HG02678 (cell line): ENCODE results near the gene CANX.

Experiments
- ATAC-seq: cut with Tn5 transposase; IDR thresholded peaks from one replicate; pipeline ENCODE4 v1.9.1; 2021; ENCODE audit warnings: mild to moderate bottlenecking, moderate library complexity; ENCODE audit not compliant: unreplicated experiment

Gene CANX

DNA sequence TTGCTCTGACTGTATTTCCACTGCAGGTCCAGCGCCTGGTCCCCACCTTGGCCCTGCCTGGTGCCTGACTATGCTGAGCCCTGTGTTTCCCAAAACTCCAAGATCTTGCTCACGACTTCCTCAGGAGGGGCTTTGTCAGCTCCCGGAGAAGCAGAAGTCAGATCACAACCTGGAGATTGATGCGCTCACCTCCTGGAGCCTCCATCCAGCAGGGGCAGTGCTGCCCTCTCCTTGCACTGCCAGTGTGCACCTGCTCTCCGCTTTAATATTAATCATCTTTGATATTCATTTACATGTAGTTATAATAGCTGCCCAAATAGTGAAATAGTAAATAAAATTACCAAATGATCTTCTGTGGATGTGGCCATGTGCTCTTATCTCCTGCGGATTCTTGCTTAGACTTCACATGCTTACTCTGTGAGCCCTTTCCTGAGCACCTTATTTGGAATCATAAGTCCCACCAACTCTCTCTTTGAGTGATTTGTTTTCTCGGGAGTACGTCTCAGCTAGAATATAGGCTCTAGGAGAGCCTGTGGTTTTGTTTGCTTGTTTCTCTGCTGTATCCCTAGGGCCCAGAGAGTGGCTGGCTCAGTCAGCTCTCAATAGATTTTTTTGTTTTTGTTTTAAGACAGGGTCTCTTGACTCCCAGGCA is 51.2 kb downstream of the CANX start:
- no peak for ATAC-seq

DNA sequence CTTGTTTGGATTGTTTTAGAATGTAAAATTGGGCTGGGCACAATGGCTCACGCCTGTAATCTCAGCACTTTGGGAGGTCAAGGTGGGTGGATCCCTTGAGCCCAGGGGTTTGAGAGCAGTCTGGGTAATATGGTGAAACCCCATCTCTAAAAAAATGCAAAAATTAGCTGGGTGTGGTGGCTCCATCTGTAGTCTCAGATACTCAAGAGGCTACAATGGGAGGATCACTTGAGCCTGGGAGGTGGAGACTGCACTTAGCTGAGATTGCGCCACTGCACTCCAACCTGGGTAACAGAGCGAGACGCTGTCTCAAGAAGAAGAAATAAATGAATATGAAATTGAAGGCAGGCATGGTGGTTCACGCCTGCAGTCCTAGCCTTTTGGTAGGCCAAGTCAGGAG is 55.2 kb downstream of the CANX start:
- ATAC-seq: no peak

DNA sequence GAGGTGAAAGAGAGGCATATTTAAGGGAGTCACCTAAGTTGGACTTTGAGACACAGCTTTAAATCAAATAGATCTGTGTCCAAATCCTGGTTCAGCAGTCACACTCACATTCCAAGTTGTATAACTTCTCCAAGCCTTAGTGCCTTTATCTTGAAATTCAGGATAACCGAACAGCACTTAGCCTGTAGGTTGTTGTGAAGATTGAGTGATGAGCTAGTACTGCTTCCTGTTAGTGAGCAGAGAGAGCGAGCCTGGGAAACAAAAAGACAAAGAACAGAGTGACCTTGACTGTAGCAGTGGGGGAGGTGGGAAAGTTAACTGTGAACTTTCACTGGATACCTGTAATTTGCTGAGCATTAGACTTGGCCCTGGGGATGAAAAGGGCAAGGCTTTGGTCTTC is 56.3 kb downstream of the CANX start:
- ATAC-seq: no peak

DNA sequence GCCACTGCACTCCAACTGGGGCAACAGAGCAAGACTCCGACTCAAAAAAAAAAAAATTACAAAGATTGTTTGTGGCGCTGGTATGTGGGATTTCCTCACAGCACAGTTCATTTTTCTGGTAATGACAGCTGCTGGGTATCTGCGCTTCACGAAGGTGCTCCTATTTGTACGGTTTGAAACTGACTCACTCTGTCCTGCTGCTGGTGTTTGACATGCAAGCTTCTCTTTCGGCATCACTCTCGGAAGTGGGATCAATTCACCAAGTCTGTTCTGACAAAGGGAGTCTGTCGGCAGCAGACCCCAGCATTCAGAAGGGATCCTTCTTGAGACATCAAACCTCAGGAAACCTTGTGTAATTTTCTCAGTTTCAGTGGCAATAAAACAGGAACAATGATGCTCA is 60.2 kb downstream of the CANX start:
- no peak for ATAC-seq

DNA sequence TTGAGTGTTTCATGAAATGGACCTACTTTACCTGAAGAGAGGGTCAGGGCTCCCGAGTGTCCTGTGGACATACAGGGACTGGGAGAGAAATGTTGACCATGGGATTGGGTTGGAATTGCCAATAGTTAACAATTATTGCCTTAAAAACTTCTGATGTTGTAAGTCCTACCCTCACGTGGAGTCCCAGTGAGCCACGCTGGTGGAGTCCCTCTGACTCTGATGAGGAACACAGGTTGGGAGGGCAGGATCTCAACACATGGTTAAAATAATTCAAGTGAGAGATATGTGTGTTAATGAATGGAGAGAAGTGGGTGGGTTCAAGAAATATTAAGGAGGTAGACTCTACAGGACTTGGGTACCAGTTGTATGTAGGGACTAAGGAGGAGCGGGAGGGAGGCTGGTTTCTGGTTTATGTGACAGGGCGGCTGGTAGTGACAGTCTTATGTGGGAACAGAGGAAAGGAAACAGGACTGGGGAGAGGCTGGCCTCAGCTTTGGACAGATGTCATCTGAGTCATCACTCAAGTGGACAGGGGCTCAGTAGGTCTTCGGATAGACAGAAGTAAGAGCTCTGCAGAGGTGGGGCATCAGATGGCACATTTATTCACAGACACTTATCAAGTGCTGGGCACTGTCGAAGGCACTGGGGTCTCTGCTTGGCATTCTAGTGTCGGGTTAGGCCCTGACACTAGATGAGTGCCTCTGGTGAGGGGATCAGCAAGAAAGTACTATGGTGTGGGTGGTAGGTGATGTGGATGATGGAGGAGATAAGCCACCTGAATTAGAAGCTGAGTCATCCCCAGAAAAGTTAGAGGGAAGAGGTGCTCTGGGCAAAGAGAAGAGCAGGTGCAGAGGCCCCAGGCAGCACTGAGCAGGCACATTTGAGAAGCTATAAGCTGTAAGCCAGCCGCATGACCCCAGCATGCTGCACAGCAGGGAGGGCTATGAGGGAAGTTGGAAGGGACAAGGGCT is 61.1 kb downstream of the CANX start:
- ATAC-seq: no peak

DNA sequence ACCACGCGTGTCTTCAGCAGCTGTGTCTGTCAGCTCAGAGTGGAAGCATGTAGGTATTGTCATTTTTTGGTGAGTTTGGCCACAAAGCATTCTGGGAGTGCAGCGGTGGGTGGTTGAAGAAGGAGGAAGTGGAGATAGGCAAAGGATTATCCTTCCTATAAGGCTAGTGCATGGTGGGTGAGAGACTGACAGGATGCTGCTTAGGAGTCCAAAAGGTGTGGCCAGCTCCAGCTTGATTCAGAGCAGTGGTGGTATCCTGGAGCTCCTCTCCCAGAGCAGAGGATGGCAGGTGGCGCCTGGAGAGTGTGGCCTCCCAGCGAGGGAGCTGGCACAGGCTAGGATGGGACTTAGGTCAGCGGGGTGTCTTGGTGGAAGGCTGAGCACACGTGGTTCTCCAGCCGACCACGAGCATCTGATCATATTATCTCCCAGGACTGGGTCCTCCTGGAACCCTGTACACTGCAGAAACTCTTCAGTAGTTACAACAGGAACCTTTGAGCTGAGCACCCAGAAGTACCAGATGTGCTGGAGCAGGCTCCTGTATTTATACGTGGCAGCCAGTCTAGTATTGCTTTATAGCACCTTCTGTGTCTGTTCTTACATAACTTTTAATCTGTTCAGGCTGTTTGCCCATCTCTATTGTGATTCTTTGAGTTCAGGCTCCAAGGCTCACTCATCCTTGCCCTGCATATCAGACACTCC is 63.5 kb downstream of the CANX start:
- ATAC-seq: no peak

DNA sequence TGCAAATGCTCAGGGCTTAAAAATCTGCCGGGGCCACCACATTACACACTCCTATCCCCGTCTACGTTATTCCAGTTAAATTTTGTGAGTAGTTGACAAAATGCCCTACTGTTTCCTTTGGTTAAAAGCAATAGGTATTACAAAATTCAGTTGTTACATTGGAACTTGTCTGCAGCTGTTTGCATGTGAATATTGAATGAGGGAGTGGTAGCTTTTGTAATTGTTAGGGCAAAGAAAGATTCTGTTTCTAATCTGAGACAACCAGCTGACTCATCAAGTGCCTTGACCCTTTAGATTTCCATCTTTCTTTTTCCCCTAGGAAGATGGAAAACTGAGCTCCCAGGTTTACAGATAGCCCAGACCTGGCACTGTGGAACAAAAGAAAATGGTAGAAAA is 64.0 kb downstream of the CANX start:
- no peak for ATAC-seq

DNA sequence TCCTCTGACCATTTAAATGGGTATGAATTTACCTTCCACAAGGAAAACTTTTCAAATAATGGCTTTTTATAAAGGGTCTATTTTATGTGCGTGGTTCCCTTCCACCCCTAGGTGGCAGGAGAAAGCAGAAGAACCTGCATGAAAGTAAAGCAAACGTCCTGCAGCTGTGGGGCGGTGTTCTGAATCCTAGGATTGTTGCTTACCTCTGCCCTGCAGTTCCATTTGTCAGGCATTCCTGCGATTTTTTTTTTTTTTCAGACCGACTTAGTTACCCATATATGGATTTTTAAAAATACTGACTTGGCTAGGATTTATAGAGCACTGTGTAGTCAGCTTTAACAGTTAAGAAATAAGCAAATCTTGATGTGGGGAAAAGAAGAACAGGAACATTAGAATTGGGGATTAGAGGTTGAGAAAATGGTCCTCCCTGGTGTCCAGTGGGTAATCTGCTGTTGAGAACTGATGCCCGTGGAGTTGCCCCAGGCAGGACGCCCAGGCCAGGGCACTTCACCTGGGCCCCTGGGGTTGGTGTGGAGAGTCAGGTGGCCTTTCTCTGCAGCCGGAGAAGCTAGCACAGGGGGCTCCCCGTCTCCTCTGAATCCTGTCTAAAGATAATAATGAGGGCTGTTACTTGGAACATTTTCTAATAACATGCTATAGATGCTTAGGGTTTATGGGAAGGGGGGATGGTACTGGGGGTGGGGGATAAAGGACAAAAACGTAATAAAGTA is 64.6 kb downstream of the CANX start:
- peak; percentile 53 for ATAC-seq

DNA sequence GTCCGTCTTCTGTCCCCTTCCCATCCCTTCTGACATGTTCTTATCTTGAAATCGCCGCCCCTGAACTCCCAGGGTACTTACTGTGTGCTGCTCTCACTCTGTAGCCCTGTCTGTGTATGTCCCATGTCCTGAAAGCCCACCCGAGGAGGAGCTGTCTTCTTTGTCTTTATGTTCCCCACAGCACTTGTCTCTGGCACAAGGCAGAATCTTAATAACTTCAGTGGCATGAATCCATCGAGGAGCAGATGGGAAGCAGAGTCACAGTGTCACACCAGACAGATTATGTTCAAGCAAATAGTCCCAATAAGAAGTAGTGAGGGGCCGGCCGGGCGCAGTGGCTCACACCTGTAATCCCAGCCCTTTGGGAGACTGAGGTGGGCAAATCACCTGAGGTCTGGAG is 65.3 kb downstream of the CANX start:
- ATAC-seq: no peak

DNA sequence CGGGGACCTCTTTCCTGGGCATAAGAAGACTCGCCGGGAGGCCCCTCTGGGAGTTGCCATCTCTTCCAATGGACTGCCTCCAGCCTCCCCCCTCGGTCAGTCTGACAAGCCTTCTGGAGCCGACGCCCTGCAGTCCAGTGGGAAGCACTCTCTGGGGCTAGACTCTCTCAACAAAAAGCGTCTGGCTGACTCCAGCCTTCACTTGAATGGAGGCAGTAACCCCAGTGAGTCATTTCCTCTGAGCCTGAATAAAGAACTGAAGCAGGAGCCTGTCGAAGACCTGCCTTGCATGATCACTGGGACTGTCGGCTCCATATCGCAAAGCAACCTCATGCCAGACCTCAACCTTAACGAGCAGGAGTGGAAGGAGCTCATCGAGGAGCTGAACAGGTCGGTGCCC is 66.6 kb downstream of the CANX start:
- no peak for ATAC-seq

DNA sequence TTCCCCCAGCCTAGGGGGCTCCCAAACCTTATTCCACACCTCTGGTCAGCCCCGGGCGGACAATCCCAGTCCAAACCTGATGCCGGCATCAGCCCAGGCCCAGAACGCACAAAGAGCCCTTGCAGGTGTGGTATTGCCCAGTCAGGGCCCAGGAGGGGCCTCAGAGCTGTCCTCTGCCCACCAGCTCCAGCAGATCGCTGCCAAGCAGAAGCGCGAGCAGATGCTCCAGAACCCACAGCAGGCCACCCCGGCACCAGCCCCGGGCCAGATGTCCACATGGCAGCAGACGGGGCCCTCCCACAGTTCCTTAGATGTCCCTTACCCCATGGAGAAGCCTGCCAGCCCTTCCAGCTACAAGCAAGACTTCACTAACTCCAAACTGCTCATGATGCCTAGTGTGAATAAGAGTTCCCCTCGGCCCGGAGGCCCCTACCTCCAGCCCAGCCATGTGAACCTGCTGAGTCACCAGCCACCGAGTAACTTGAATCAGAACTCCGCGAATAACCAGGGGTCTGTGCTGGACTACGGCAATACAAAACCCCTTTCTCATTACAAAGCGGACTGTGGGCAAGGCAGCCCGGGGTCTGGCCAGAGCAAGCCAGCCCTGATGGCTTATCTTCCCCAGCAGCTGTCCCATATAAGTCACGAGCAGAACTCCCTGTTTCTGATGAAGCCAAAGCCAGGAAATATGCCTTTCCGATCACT is 67.4 kb downstream of the CANX start:
- no peak for ATAC-seq

DNA sequence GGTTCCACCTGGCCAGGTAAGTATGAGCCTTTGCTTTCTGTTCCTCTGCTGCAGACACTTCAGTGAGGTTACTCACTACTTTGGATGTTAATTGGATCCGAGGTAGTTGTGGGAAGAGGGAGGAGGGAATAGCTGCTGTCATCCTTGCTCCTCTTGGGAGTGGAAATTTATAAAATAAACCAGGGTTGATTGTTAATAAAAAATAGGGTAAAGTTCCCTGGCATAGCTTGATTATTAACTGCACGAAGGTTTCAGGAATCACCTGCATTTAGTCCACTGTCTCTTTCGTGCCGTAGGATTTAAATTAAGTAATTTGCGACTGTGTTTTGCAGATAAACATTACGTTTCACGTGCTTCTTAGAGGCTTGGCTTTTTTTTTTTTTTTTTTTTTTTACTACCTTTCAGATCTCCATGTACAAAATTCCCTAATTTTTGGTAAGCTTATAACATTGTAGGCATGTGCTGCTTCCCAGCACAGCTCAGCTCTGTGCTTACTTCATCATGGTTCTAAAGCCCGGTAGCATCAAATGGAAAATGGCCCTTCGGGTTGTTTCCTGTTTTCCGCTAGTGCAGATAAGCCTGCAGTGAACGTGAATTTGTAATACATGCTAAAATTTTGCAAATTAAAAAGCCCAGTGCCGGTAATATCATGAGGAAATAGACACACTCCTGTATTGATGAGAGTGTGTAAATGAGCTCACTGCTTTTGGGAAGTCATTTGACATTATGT is 68.1 kb downstream of the CANX start:
- no peak for ATAC-seq

DNA sequence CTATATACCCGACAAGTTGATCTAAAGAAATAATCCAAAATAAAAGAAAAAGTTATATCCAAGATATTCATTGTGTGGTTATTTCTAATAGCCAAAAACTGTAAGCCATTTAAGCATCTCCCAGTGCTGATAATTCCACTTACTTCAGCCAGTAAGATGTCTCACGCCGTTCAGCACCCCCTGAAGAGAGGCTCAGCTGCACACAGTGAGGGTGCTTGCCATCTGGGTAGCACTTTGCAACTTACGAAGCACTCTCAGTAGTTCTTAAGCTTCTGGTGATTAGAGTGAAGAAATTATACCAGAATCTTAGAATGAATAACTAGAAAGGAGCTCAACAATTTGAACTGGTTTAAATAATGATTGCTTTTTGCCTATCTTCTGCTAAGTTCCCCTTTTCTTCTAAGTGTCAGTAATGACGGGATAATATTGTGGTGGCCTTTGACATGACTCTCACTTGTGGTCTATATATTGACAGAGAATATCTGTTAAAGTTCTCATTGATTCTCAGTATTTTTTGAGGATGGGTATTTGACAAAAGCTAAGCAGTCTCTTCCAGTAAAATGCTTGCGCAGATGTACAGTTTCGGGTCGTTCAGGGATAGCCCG is 68.8 kb downstream of the CANX start:
- ATAC-seq: no peak

DNA sequence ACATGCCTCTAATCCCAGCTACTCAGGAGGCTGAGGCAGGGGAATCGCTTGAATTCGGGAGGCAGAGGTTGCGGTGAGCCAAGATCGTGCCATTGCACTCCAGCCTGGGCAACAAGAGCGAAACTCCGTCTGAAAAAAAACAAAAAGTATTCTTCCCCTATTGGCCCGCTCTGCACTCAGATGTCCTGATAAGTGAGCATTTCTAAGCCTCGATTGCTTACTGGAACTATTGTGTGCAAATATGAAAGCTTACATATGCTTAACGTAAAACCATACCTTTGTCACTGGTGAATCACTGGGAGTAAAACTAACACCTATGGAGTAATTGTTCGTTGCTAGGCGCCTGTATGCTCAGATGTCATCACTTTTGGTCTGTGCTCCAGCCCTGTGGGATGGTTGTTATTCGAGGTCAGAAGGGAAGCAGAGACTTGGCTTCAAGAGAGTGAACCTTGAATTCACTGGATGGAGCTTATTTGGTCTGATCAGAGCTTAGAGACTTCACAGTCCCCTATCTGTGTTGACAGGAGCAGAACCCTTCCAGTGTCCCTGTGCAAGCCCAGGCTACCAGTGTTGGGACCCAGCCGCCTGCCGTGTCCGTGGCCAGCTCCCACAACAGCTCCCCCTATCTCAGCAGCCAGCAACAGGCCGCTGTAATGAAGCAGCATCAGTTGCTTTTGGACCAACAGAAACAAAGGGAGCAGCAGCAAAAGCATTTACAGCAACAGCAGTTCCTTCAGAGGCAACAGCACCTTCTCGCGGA is 69.7 kb downstream of the CANX start:
- no peak for ATAC-seq

DNA sequence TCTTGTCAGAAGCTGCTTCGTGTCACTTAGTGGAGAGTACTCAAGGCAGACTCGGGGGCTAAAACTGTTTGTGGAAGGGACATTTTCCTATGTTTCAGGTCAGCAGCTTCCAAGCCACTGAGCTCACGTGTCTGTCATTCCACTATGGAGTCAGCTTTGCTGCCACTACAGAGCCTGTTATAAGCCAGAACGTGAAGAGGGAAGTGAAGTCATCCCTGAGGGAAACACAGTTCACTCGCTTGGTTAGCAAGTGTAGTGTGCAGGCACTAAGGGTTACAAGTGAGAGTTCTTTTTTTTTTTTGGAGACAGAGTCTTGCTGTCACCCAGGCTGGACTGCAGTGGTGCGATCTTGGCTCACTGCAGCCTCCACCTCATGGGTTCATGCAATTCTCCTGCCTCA is 70.5 kb downstream of the CANX start:
- ATAC-seq: no peak

DNA sequence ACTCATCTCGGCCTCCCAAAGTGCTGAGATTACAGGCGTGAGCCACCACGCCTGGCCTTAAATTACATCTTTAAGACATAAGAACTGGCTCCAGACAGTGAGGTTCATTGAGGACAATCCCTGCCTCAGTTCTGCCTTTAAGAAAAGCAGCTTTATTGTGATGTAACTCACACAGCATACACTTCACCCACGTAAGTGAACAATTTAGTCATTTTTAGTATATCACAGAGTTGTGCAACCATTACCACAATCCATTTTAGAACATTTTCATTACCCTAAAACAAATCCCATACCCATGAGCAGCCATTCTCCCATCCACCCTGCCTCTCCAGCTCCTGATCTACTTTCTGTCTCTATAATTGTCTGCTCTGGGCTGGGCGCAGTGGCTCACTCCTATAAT is 71.0 kb downstream of the CANX start:
- ATAC-seq: no peak

DNA sequence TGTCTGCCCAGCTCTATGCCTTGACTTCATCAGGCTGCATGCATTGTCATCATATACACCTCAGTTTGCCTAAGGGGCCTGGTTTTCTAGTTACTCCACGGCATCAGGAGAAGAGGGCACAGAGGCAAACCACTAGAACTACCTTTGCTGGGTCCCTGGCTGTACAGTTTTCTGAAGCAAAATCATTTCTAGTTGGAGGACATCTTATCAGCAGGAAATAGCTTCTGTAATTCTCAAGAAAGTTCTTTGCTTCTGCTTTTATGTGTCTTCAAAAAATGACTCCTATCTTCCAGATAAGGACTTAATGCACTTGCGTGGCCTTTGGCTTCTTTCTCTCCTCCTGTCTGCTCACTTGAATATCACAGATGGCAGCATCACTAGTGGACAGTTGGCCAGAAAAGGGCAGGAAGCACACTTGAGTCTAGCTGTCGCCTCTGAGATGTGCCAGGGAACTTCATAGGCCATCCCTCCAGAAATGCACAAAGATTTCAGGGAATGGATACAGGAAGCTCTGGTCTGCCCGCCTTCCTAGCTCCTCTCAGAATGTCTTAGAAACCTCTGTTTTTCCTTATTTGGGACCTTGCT is 72.6 kb downstream of the CANX start:
- no peak for ATAC-seq

DNA sequence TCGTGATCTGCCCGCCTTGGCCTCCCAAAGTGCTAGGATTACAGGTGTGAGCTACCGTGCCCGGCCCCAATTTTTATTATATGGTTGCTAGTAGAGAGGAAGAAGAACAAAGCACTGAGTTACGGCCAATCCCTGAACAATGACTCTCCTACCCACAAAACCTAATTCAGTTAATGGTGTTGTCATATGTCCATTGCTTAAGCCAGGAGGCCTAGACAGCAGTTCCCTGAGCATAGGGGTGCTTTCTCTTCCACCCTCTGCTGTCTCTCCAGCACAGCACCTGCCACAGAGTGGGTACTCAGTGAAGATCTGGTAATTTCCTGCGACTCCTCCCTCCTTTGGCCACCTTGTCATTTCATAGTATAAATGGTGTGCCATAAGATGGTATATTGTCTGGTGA is 73.6 kb downstream of the CANX start:
- ATAC-seq: no peak
